HG03457 (cell line): ENCODE measurements around the gene ITGA11.

ENCODE experiments used
- ATAC-seq: cut with Tn5 transposase; IDR thresholded peaks from one replicate; pipeline ENCODE4 v1.9.1; 2021; ENCODE audit warnings: moderate number of reproducible peaks; ENCODE audit not compliant: unreplicated experiment

ITGA11 gene

GRCh38 chr15:68314563-68314962, 117.4 kb downstream of the ITGA11 start:
- no peak for ATAC-seq

- no peak for ATAC-seq
These were observed 118.2 kb downstream of the ITGA11 start for GRCh38 chr15:68313501-68314410.

- no peak for ATAC-seq
These were observed 119.2 kb downstream of the ITGA11 start for GRCh38 chr15:68312701-68313204.

GRCh38 chr15:68311859-68312557, 120.0 kb downstream of the ITGA11 start:
- ATAC-seq = no peak

- no peak for ATAC-seq
These were observed 120.5 kb downstream of the ITGA11 start for GRCh38 chr15:68311464-68311835.

- no peak for ATAC-seq
These were observed 121.0 kb downstream of the ITGA11 start for GRCh38 chr15:68310804-68311463.

- ATAC-seq = no peak
These were observed 121.7 kb downstream of the ITGA11 start for GRCh38 chr15:68310178-68310803.

GRCh38 chr15:68309024-68309423, 122.9 kb downstream of the ITGA11 start:
- ATAC-seq = no peak

GRCh38 chr15:68307131-68307928, 124.6 kb downstream of the ITGA11 start:
- ATAC-seq = no peak

- ATAC-seq = no peak
These were observed 126.5 kb downstream of the ITGA11 start for GRCh38 chr15:68305420-68305871.

- no peak for ATAC-seq
These were observed 127.2 kb downstream of the ITGA11 start for GRCh38 chr15:68304589-68305337.

- no peak for ATAC-seq
These were observed 128.2 kb downstream of the ITGA11 start for GRCh38 chr15:68303560-68304436.

GRCh38 chr15:68303134-68303533, 128.8 kb downstream of the ITGA11 start:
- ATAC-seq = no peak

- no peak for ATAC-seq
These were observed 129.2 kb downstream of the ITGA11 start for GRCh38 chr15:68302729-68303128.

- no peak for ATAC-seq
These were observed 130.7 kb downstream of the ITGA11 start for GRCh38 chr15:68301301-68301700.

- no peak for ATAC-seq
These were observed 131.6 kb downstream of the ITGA11 start for GRCh38 chr15:68300115-68300940.

- ATAC-seq = no peak
These were observed 132.5 kb downstream of the ITGA11 start for GRCh38 chr15:68299436-68299835.
